Muscle layer of duodenum (tissue), 2 donors: ENCODE measurements around the gene KSR2.
"Not testable (repeated sequence)": the region's sequence is repeated elsewhere in the genome, so short reads cannot be mapped to it uniquely, and the experiment has no call there.

Experiments used
- H3K27ac ChIP-seq: one replicate; pipeline ENCODE4 v1.7.0; 2013; ENCODE audit warnings: mild to moderate bottlenecking, low read length
- H3K27me3 ChIP-seq: one replicate; pipeline ENCODE4 v1.7.0; 2013; ENCODE audit warnings: low read depth, mild to moderate bottlenecking, control low read depth, low read length
- H3K36me3 ChIP-seq, 2 donors: one replicate each; pipeline ENCODE4 v1.7.0; 2013; ENCODE audit warnings: low read length in 2 of 2, control low read depth in 1 of 2, mild to moderate bottlenecking in 1 of 2; ENCODE audit not compliant: insufficient read depth in 2 of 2, control insufficient read depth in 1 of 2
- H3K4me1 ChIP-seq, 2 donors: one replicate each; pipeline ENCODE4 v1.7.0; 2013; ENCODE audit warnings: low read length in 2 of 2, mild to moderate bottlenecking in 2 of 2, control low read depth in 1 of 2, moderate library complexity in 1 of 2; ENCODE audit not compliant: insufficient read depth in 2 of 2, control insufficient read depth in 1 of 2
- H3K4me3 ChIP-seq, 2 donors: one replicate each; pipeline ENCODE4 v1.7.0; 2013; ENCODE audit warnings: low read length in 2 of 2, low read depth in 1 of 2, mild to moderate bottlenecking in 1 of 2
- H3K9me3 ChIP-seq, 2 donors: one replicate each; pipeline ENCODE4 v1.7.0; 2013; ENCODE audit warnings: low read length in 2 of 2, control low read depth in 1 of 2, mild to moderate bottlenecking in 1 of 2; ENCODE audit not compliant: control insufficient read depth in 1 of 2
- donor health status: healthy.

Gene KSR2

DNA sequence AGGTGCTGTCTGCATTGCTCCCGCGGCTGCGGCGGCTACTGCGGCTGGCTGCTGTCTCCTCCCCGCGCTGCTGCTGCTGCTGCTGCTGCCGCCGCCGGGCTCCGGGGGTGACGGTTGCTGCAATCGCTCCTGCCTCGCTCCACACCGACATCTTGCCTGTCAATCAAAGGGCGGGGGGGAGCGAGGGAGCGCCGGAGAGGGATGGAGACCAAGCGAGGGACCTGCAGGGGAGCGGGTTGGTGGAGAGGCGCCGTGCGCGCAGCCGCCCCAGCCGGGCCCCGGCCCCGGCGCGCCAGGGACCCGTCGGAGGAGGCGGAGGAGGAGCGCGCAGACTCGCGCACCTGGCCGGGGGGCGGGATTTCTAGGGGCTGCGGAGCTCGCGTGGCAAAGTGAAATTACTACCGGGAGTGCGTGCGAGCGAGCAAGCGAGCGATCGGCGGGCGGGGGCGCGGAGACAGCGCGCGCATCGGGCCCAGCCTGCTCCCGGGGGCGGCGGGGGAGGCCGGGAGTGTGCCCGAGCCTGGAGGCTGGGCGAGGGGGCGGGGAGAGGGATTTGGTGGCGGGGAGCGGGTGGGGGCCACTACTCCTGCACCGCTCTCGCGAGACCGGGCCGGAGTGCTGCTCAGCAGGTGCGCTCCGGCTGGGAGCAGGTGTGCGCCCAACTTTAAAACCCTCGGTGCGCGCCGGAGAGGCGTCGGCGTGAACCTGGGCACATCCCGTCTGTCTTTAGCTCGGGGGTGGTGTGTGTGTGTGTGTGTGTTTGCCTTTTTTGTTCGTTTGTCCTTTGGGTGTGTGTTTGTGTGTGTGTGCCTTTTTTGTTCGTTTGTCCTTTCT lies at the start of gene KSR2:
KSR2 (minus strand) TSS at position 165 of the 834 bp plus-strand sequence. CDS start 735 bp downstream, outside the sequence.
- Histone ChIP-seq H3K4me1 (peaks cover 0 to 9% of the 10 kb centered on the region in 2 donors), H3K4me3 (peak within 1 kb of the TSS in 1 of 2 donors; percentile 63), H3K27ac (no peak within 1 kb of the TSS), H3K9me3 (peaks cover 0 to 12% of the 10 kb centered on the region in 2 donors), H3K36me3 (no peaks in the 10 kb centered on the region), H3K27me3 (peaks cover 12% of the 10 kb centered on the region)

DNA sequence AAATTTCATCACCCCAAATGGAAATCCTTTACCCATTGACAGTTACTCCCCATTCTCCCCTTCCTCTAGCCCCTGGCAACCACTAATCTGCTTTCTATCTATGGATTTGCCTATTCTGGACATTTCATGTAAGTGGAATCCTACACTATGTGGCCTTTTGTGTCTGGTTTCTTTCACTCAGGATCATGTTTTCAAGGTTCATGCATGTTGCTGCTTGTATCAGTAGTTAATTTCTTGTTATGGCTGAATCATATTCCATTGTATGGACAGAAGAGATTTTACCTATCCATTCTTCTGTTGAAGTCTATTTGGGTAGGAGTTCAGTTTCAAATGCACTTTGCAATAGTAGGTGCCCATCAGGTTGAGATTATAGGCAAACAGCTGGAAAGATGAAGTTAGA lies 49.1 kb upstream of the KSR2 start:
- Histone ChIP-seq H3K4me3 (no peak overlapping the region), H3K4me1 (peaks cover 0 to 16% of the 10 kb centered on the region in 2 donors), H3K27ac (no peak overlapping the region), H3K36me3 (peaks cover 23 to 31% of the 10 kb centered on the region in 2 donors), H3K27me3 (no peaks in the 10 kb centered on the region), H3K9me3 (no peaks in the 10 kb centered on the region)

DNA sequence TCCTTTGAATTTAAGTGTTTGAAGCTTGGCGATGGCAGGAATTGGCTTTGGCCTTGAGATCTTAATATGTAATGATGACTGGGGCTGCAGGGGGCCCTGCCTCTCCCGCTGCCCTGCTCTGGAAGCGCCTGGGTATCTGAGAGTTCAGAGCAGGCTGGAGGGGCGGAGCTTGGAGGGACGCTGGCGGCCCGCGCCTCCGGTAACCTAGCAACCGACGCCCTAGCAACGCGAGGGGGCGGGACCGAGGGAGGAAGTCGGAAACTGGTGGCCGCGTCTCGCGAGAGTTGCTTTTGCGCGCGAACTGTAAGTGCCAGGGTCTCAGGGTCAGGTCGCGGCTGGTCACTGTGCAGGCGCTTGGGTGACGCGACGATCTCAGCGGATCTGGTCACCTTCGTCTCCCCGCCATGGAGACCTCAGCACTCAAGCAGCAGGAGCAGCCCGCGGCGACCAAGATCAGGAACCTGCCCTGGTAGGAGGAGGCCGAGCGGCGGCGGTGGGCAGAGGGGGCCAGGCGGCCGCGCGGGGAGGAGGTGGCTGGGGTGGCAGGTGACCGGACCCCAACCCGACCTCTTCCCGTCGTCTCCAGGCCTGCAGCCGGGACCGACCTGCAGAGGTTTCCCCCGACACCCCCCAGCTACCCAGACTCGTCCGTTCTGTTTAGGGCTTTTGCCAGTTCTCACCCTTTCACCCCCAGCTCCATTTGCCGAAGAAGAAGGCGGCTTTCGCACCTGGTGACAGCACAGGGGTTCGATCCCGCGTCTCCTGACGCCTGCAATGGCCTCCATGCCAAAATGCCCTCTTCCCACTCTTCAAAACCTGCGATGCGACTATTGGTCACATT lies 47.9 kb upstream of the KSR2 start, which contains the start of gene RFC5:
RFC5 (plus strand) TSS at position 280 of the 841 bp plus-strand sequence; CDS start at position 405, 125 bp downstream.
- Histone ChIP-seq H3K4me1 (peaks cover 0 to 16% of the 10 kb centered on the region in 2 donors), H3K4me3 (peak within 1 kb of the TSS; percentile 82 to 98), H3K27me3 (no peaks in the 10 kb centered on the region), H3K36me3 (peaks cover 22 to 23% of the 10 kb centered on the region in 2 donors), H3K27ac (no peak within 1 kb of the TSS), H3K9me3 (no peaks in the 10 kb centered on the region)

DNA sequence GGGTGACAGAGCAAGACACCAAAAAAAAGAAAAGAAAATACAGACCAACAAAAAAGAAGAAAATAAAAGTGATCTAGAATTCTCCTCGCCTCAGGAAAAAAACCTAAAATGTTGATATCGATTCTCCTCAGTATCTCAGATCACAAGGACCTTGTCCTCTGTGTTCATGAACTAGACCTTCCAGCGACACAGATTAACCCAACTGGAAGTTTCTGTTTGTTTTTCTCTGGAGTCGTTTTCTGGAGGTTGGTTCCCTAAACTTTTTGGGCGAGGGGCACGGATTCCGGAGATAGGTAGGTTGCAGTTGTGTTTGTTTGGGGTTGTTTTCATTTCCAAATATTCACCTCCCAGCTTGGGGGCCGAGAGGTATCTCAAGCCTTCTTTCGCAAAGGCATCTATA lies 47.2 kb upstream of the KSR2 start:
- no peak overlapping the region for H3K27ac ChIP-seq
- H3K4me1 ChIP-seq = peaks cover 0 to 16% of the 10 kb centered on the region in 2 donors
- H3K9me3 ChIP-seq = no peaks in the 10 kb centered on the region
- H3K4me3 ChIP-seq = peak overlapping the region; percentile 82 to 98
- H3K36me3 ChIP-seq = peaks cover 16 to 19% of the 10 kb centered on the region in 2 donors
- no peaks in the 10 kb centered on the region for H3K27me3 ChIP-seq

DNA sequence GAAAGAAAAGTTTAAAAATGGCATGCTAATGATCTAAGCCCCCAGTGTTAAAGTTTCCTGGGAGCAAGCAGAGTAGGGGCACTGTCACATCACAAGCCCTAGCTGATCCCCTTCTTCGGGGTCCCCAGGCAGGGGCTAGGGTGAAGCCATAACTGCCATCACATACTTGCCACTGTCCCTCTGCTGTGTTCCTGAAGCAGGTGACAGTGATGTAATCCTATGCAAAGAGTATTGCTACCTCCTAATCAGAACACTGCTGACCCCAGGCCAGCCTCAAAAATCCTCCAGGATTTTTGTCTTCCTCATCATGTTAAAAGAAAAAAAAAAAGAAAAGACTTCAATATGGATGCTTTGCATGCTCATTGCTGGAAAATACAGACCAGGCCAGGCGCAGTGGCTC lies 46.5 kb upstream of the KSR2 start:
- Histone ChIP-seq H3K4me1 (peaks cover 0 to 16% of the 10 kb centered on the region in 2 donors), H3K9me3 (no peaks in the 10 kb centered on the region), H3K4me3 (no peak overlapping the region), H3K27ac (no peak overlapping the region), H3K27me3 (no peaks in the 10 kb centered on the region), H3K36me3 (peaks cover 13% of the 10 kb centered on the region in 2 donors)

DNA sequence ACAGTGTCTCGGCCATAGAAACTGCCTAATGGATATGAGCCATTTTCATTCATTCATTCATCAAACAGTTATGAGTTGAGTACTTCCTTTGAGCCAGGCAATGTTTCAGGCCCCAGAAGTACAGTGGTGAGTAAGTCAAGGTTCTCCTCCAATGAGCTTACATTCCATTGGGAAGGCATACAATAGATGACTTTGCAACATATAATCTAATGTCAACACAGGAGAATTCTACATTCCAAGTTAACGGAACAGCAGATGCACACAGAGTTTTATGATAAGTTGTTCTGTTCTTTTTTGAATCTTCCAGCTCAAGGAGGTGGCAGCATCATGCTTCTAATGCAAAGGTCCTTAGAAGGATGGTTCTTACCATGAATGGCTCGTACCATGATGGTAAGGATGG lies 44.5 kb upstream of the KSR2 start:
- no peaks in the 10 kb centered on the region for H3K9me3 ChIP-seq
- H3K27me3 ChIP-seq = no peaks in the 10 kb centered on the region
- peaks cover 0 to 15% of the 10 kb centered on the region in 2 donors for H3K4me1 ChIP-seq
- H3K4me3 ChIP-seq = no peak overlapping the region
- no peak overlapping the region for H3K27ac ChIP-seq
- H3K36me3 ChIP-seq = no peaks in the 10 kb centered on the region

DNA sequence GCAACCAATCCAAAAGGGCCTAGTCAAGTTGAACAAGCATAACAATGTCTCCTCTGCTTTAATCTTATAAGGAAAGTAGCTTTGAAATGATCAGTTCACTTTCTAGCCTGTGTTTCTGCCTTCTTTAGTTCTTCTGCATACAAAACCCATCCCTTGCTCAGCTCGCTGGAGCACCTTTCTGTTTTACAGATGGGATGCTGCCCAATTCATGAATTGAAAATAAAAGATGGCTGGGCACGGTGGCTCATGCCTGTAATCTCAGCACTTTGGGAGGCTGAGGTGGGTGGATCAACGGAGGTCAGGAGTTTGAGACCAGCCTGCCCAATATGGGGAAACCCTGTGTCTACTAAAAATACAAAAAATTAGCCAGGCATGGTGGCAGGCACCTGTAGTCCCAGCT lies 43.2 kb upstream of the KSR2 start:
- H3K27me3 ChIP-seq = no peaks in the 10 kb centered on the region
- no peak overlapping the region for H3K27ac ChIP-seq

DNA sequence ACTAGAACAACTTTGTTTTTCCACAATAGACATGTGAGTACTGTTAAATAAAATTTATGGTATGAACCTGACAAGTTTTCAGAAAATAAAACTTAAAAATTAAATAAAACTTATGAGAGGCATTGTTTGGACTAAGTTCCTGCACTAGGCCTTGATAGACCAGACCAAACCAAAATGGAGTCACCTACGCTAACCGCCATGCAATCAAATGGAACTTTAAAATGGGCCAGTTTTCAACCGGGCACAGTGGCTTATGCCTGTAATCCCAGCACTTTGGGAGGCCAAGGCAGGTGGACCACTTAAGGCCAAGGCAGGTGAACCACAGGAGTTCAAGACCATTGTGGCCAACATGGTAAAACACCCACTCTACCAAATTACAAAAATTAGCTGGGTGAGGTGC lies 42.6 kb upstream of the KSR2 start:
- no peak overlapping the region for H3K4me3 ChIP-seq
- H3K9me3 ChIP-seq = no peaks in the 10 kb centered on the region
- H3K4me1 ChIP-seq = no peaks in the 10 kb centered on the region
- no peaks in the 10 kb centered on the region for H3K36me3 ChIP-seq
- H3K27ac ChIP-seq = no peak overlapping the region
- no peaks in the 10 kb centered on the region for H3K27me3 ChIP-seq

More for the DNA sequence above, 43.2 kb upstream of the KSR2 start:
- no peaks in the 10 kb centered on the region for H3K36me3 ChIP-seq
- H3K4me1 ChIP-seq = peaks cover 0 to 2% of the 10 kb centered on the region in 2 donors
- H3K9me3 ChIP-seq = no peaks in the 10 kb centered on the region
- no peak overlapping the region for H3K4me3 ChIP-seq

DNA sequence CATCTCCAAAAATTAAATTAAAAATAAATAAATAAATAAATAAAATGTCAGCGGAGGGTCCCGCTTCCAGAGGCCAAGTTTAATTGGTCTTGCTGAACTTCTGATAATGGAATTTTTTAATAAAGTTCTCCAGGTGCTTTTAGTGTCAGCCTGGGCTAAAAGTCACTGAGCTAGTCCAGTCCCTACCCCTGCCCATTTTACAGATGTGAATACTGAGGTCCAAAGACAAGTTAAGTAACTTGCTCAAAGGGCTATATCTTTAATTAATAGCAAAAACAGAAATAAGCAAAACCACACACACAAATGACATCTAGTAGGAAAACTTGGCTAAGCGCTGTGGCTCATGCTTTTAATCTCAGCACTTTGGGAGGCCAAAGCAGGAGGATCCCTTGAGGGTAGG lies 42.1 kb upstream of the KSR2 start:
- Histone ChIP-seq H3K9me3 (no peaks in the 10 kb centered on the region), H3K36me3 (no peaks in the 10 kb centered on the region), H3K4me1 (no peaks in the 10 kb centered on the region), H3K27me3 (no peaks in the 10 kb centered on the region), H3K27ac (no peak overlapping the region), H3K4me3 (no peak overlapping the region)

DNA sequence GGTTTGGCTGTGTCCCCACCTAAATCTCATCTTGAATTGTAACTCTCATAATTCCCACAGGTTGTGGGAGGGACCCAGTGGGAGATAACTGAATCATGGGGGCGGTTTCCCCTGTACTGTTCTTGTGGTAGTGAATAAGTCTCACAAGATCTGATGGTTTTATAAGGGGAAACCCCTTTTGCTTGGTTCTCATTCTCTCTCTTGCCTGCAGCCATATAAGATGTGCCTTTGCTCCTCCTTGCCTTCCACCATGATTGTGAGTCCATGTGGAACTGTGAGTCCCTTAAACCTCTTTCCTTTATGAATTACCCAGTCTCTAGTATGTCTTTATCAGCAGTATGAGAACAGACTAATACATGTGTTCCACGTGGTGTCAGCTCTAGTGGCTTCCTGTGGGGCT lies 31.0 kb upstream of the KSR2 start:
- H3K36me3 ChIP-seq, H3K27ac ChIP-seq, H3K4me3 ChIP-seq, H3K9me3 ChIP-seq, H3K27me3 ChIP-seq, H3K4me1 ChIP-seq: not testable (repeated sequence)

DNA sequence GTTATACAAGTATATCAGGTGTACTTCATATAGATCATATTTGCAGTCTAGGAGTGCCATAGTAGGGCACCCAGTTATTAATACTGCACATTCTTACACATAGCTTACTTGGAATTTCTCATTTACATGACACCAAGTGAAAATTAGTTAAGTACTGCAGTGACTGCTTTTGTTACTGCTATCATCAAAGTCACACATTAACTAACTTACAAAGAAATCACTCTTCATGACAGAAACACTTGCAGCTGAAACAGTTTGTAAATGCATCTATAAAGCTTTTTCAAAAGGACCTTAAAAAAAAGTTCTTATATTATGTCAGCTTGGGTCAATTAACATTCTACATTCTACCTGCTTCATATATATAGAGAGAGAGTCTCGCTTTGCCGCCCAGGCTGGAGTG lies 29.9 kb upstream of the KSR2 start:
- H3K27ac ChIP-seq = no peak overlapping the region
- no peaks in the 10 kb centered on the region for H3K9me3 ChIP-seq
- no peak overlapping the region for H3K4me3 ChIP-seq
- H3K27me3 ChIP-seq = no peaks in the 10 kb centered on the region
- H3K4me1 ChIP-seq = no peaks in the 10 kb centered on the region
- no peaks in the 10 kb centered on the region for H3K36me3 ChIP-seq
